ENCODE results near the gene PON2. TPM values are rescaled to one million over a fixed set of nuclear protein-coding genes. Genes with fewer than 3 reads are reported as not detected.
"Not testable (repeated sequence)": the region's sequence is repeated elsewhere in the genome, so short reads cannot be mapped to it uniquely, and the experiment has no call there.

Gene PON2
- total and polyA plus RNA-seq, 7 experiments from 2014 or later: 1.6 to 11.3 (median 6.7) TPM

- no peak for ATAC-seq
- no peaks in the 10 kb centered on the region for H3K27me3 ChIP-seq (ENCODE audit: control insufficient read depth in 2 of 2, insufficient read depth in 2 of 2, low read length in 2 of 2)
- H3K9me3 ChIP-seq (ENCODE audit: control insufficient read depth in 2 of 3, low read length in 3 of 3): no peaks in the 10 kb centered on the region
- intact Hi-C loops (cut with micrococcal nuclease): no loop called here
- peaks cover 10 to 26% (median 15%) of the 10 kb centered on the region in 7 donors for H3K4me1 Mint-ChIP-seq
- DNase-seq: no peak
- peak overlapping the region in 3 of 9 donors; percentile 0 to 45 (median 23) for H3K27ac Mint-ChIP-seq
- H3K36me3 ChIP-seq (ENCODE audit: control insufficient read depth in 2 of 3, insufficient read depth in 3 of 3, low read length in 3 of 3): no peaks in the 10 kb centered on the region
- H3K4me3 ChIP-seq (ENCODE audit: low read length): no peak overlapping the region
- no peak overlapping the region for H3K27ac ChIP-seq (ENCODE audit: low read depth, low read length)
- no peaks in the 10 kb centered on the region for H3K9me3 Mint-ChIP-seq
- H3K27me3 Mint-ChIP-seq: no peaks in the 10 kb centered on the region
- no peaks in the 10 kb centered on the region for H3K36me3 Mint-ChIP-seq
- peaks cover 0 to 7% of the 10 kb centered on the region in 2 donors for H3K4me1 ChIP-seq (ENCODE audit: control insufficient read depth in 2 of 2, insufficient read depth in 2 of 2, low read length in 2 of 2)
- POLR2A ChIA-PET: no interaction called here
- CTCF ChIA-PET: no interaction called here
- peak overlapping the region in 3 of 10 donors; percentile 17 to 52 (median 25) for H3K4me3 Mint-ChIP-seq
These were observed 35.0 kb upstream of the PON2 start for GRCh38 chr7:95469848-95470247.

GRCh38 chr7:95469187-95469586, 34.4 kb upstream of the PON2 start:
- ChIA-PET CTCF (interaction anchor here (0.5 kb wide), 1 partner anchor 898 kb away, joined by 3 read pairs; no protein-coding TSS in a partner anchor), POLR2A (no interaction called here)
- peaks cover 0 to 3% (median 0%) of the 10 kb centered on the region in 5 donors for H3K27me3 Mint-ChIP-seq
- H3K4me1 Mint-ChIP-seq: peaks cover 10 to 26% (median 15%) of the 10 kb centered on the region in 7 donors
- DNase-seq: no peak
- no peak overlapping the region for H3K4me3 ChIP-seq (ENCODE audit: low read length)
- no peak overlapping the region for H3K4me3 Mint-ChIP-seq
- H3K27me3 ChIP-seq (ENCODE audit: control insufficient read depth in 2 of 2, insufficient read depth in 2 of 2, low read length in 2 of 2): no peaks in the 10 kb centered on the region
- no peaks in the 10 kb centered on the region for H3K9me3 Mint-ChIP-seq
- no peak overlapping the region for H3K27ac Mint-ChIP-seq
- no peaks in the 10 kb centered on the region for H3K36me3 Mint-ChIP-seq
- no peak for ATAC-seq
- no peak overlapping the region for H3K27ac ChIP-seq (ENCODE audit: low read depth, low read length)
- H3K9me3 ChIP-seq (ENCODE audit: control insufficient read depth in 2 of 3, low read length in 3 of 3): no peaks in the 10 kb centered on the region
- peaks cover 0 to 7% of the 10 kb centered on the region in 2 donors for H3K4me1 ChIP-seq (ENCODE audit: control insufficient read depth in 2 of 2, insufficient read depth in 2 of 2, low read length in 2 of 2)
- no peaks in the 10 kb centered on the region for H3K36me3 ChIP-seq (ENCODE audit: control insufficient read depth in 2 of 3, insufficient read depth in 3 of 3, low read length in 3 of 3)
- intact Hi-C loops (cut with micrococcal nuclease): no loop called here

- DNase-seq: no peak
- peaks cover 0 to 7% of the 10 kb centered on the region in 2 donors for H3K4me1 ChIP-seq (ENCODE audit: control insufficient read depth in 2 of 2, insufficient read depth in 2 of 2, low read length in 2 of 2)
- no peak overlapping the region for H3K27ac ChIP-seq (ENCODE audit: low read depth, low read length)
- no peak overlapping the region for H3K27ac Mint-ChIP-seq
- peaks cover 0 to 3% (median 0%) of the 10 kb centered on the region in 11 donors for H3K9me3 Mint-ChIP-seq
- H3K4me3 Mint-ChIP-seq: no peak overlapping the region
- peaks cover 10 to 26% (median 15%) of the 10 kb centered on the region in 7 donors for H3K4me1 Mint-ChIP-seq
- H3K4me3 ChIP-seq (ENCODE audit: low read length): no peak overlapping the region
- ATAC-seq: no peak
- H3K36me3 Mint-ChIP-seq: no peaks in the 10 kb centered on the region
- no peaks in the 10 kb centered on the region for H3K9me3 ChIP-seq (ENCODE audit: control insufficient read depth in 2 of 3, low read length in 3 of 3)
- CTCF ChIA-PET: no interaction called here
- H3K27me3 Mint-ChIP-seq: peaks cover 0 to 3% (median 0%) of the 10 kb centered on the region in 5 donors
- intact Hi-C loops (cut with micrococcal nuclease): no loop called here
- no peaks in the 10 kb centered on the region for H3K27me3 ChIP-seq (ENCODE audit: control insufficient read depth in 2 of 2, insufficient read depth in 2 of 2, low read length in 2 of 2)
- no peaks in the 10 kb centered on the region for H3K36me3 ChIP-seq (ENCODE audit: control insufficient read depth in 2 of 3, insufficient read depth in 3 of 3, low read length in 3 of 3)
- POLR2A ChIA-PET: no interaction called here
These were observed 33.2 kb upstream of the PON2 start for GRCh38 chr7:95467912-95468607.

- intact Hi-C loops (cut with micrococcal nuclease); H3K4me3 Mint-ChIP-seq; POLR2A ChIA-PET; H3K4me1 Mint-ChIP-seq; ATAC-seq; H3K36me3 ChIP-seq (ENCODE audit: control insufficient read depth in 2 of 3, insufficient read depth in 3 of 3, low read length in 3 of 3); DNase-seq; H3K27ac ChIP-seq (ENCODE audit: low read depth, low read length); H3K4me1 ChIP-seq (ENCODE audit: control insufficient read depth in 2 of 2, insufficient read depth in 2 of 2, low read length in 2 of 2); H3K4me3 ChIP-seq (ENCODE audit: low read length); H3K9me3 ChIP-seq (ENCODE audit: control insufficient read depth in 2 of 3, low read length in 3 of 3); H3K27ac Mint-ChIP-seq; H3K27me3 ChIP-seq (ENCODE audit: control insufficient read depth in 2 of 2, insufficient read depth in 2 of 2, low read length in 2 of 2); CTCF ChIA-PET: not testable (repeated sequence)
- H3K27me3 Mint-ChIP-seq: peaks cover 0 to 34% (median 29%) of the 10 kb centered on the region in 5 donors
- peaks cover 0 to 14% (median 0%) of the 10 kb centered on the region in 5 donors for H3K36me3 Mint-ChIP-seq
- peaks cover 6 to 41% (median 18%) of the 10 kb centered on the region in 11 donors for H3K9me3 Mint-ChIP-seq
These were observed 25.8 kb upstream of the PON2 start for GRCh38 chr7:95460653-95461052.

- POLR2A ChIA-PET: no interaction called here
- DNase-seq: no peak
These were observed 23.1 kb upstream of the PON2 start for GRCh38 chr7:95457947-95458346.

GRCh38 chr7:95454438-95455045, 19.7 kb upstream of the PON2 start:
- ATAC-seq (no peak), DNase-seq (no peak)
- Mint-ChIP-seq H3K27me3 (peaks cover 0 to 16% (median 12%) of the 10 kb centered on the region in 5 donors), H3K4me3 (no peak overlapping the region), H3K4me1 (no peaks in the 10 kb centered on the region), H3K36me3 (peaks cover 0 to 5% (median 0%) of the 10 kb centered on the region in 5 donors), H3K27ac (no peak overlapping the region), H3K9me3 (peaks cover 0 to 22% (median 6%) of the 10 kb centered on the region in 11 donors)
- Histone ChIP-seq H3K27me3 (ENCODE audit: control insufficient read depth in 2 of 2, insufficient read depth in 2 of 2, low read length in 2 of 2) (no peaks in the 10 kb centered on the region), H3K4me3 (ENCODE audit: low read length) (no peak overlapping the region), H3K27ac (ENCODE audit: low read depth, low read length) (no peak overlapping the region), H3K4me1 (ENCODE audit: control insufficient read depth in 2 of 2, insufficient read depth in 2 of 2, low read length in 2 of 2) (no peaks in the 10 kb centered on the region), H3K36me3 (ENCODE audit: control insufficient read depth in 2 of 3, insufficient read depth in 3 of 3, low read length in 3 of 3) (no peaks in the 10 kb centered on the region), H3K9me3 (ENCODE audit: control insufficient read depth in 2 of 3, low read length in 3 of 3) (no peaks in the 10 kb centered on the region)
- intact Hi-C loops (cut with micrococcal nuclease): no loop called here
- ChIA-PET POLR2A (no interaction called here), CTCF (no interaction called here)

More at GRCh38 chr7:95457947-95458346, 23.1 kb upstream of the PON2 start:
- Mint-ChIP-seq H3K4me3 (no peak overlapping the region), H3K27ac (no peak overlapping the region), H3K9me3 (peaks cover 6 to 41% (median 18%) of the 10 kb centered on the region in 11 donors), H3K4me1 (no peaks in the 10 kb centered on the region), H3K36me3 (peaks cover 0 to 14% (median 0%) of the 10 kb centered on the region in 5 donors), H3K27me3 (peaks cover 0 to 34% (median 26%) of the 10 kb centered on the region in 5 donors)
- no peaks in the 10 kb centered on the region for H3K27me3 ChIP-seq (ENCODE audit: control insufficient read depth in 2 of 2, insufficient read depth in 2 of 2, low read length in 2 of 2)
- no peak overlapping the region for H3K27ac ChIP-seq (ENCODE audit: low read depth, low read length)
- ATAC-seq: no peak
- CTCF ChIA-PET: no interaction called here
- no peaks in the 10 kb centered on the region for H3K9me3 ChIP-seq (ENCODE audit: control insufficient read depth in 2 of 3, low read length in 3 of 3)
- no peak overlapping the region for H3K4me3 ChIP-seq (ENCODE audit: low read length)
- H3K36me3 ChIP-seq (ENCODE audit: control insufficient read depth in 2 of 3, insufficient read depth in 3 of 3, low read length in 3 of 3): no peaks in the 10 kb centered on the region
- H3K4me1 ChIP-seq (ENCODE audit: control insufficient read depth in 2 of 2, insufficient read depth in 2 of 2, low read length in 2 of 2): no peaks in the 10 kb centered on the region
- intact Hi-C loops (cut with micrococcal nuclease): no loop called here
